RWPE2 (cell line): ENCODE results near the gene NAPB.

ENCODE experiments used
- ATAC-seq: fragments of 200-7000 bp; cut with Tn5 transposase; 3 replicates; pipeline ENCODE4 v1.9.1; 2021; ENCODE audit warnings: low read depth
- DNase-seq: peaks from one replicate; pipeline ENCODE4 v3.0.0-alpha.2; 2020; ENCODE audit warnings: low spot score
- H3K27ac ChIP-seq: fragments of 450-650 bp; 2 replicates; pipeline ENCODE4 v1.5.1; 2017; ENCODE audit warnings: mild to moderate bottlenecking; ENCODE audit not compliant: poor library complexity, severe bottlenecking
- H3K27me3 ChIP-seq: fragments of 250-450 bp; sonication (Bioruptor Pico); 2 replicates; pipeline ENCODE4 v1.5.1; 2021; ENCODE audit warnings: mild to moderate bottlenecking, moderate library complexity; ENCODE audit not compliant: insufficient read depth, poor library complexity, severe bottlenecking
- H3K36me3 ChIP-seq: fragments of 250-450 bp; sonication (Bioruptor Pico); 2 replicates; pipeline ENCODE4 v1.5.1; 2020; ENCODE audit warnings: low read depth, mild to moderate bottlenecking, moderate library complexity
- H3K4me1 ChIP-seq: fragments of 250-450 bp; sonication (Bioruptor Pico); 2 replicates; pipeline ENCODE4 v1.5.1; 2021; ENCODE audit warnings: mild to moderate bottlenecking, moderate library complexity; ENCODE audit not compliant: insufficient read depth, poor library complexity, severe bottlenecking
- H3K4me3 ChIP-seq: fragments of 250-450 bp; sonication (Bioruptor Pico); 2 replicates; pipeline ENCODE4 v1.5.1; 2021; ENCODE audit warnings: mild to moderate bottlenecking, moderate library complexity; ENCODE audit not compliant: severe bottlenecking
- H3K9me3 ChIP-seq: fragments of 250-450 bp; sonication (Bioruptor Pico); 2 replicates; pipeline ENCODE4 v1.5.1; 2021; ENCODE audit warnings: mild to moderate bottlenecking, moderate library complexity; ENCODE audit not compliant: severe bottlenecking
- CTCF ChIP-seq: fragments of 450-650 bp; IDR thresholded peaks from one replicate; pipeline ENCODE4 v1.5.1; 2017; ENCODE audit warnings: mild to moderate bottlenecking, moderate library complexity; ENCODE audit not compliant: poor library complexity, severe bottlenecking

Gene NAPB

DNA sequence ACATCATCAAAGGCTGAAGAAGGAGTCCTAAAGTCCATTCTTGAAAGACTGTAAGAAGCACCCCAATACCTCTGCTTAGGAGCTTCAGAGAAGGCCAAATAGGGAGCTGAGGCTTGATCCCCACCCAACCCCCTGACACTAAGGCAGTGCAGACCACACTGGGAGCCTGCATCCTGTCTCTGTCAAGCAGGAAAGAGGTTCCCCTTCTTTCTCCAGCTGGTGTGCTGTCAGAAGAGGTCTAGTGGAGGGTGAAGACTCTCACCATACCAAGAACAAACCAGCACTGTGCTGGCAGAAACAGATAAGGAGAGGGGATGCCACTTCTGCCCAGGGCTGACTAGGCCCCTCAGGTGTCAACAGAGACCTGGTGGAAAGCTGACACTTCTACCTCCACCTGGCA is 39.4 kb downstream of the NAPB start:
- Histone ChIP-seq H3K27ac (no peak overlapping the region), H3K9me3 (no peaks in the 10 kb centered on the region), H3K4me3 (no peak overlapping the region), H3K27me3 (no peaks in the 10 kb centered on the region), H3K36me3 (peaks cover 49% of the 10 kb centered on the region), H3K4me1 (no peaks in the 10 kb centered on the region)
- ATAC-seq = no peak
- TF ChIP-seq CTCF = no peak
- DNase-seq = no peak

DNA sequence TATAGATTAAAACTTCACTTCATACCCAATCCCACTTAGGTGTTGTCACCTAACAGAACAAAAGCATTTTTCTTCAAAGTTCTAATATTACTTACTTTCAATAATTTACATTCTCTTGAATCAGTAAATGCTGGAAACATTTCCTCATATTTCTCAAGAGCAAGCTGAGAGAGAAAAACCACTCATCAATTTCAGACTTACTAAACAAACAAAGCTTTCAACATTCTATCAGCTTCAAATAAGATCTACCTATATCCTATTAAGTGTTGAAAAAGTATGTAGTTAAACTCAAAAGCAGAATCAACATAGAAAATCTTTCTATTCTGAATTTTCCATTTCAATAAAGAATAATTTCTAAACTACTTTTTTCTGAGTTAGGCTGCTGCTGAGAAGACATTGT is 41.5 kb downstream of the NAPB start:
- ATAC-seq (no peak), DNase-seq (no peak)
- H3K4me1 ChIP-seq = no peaks in the 10 kb centered on the region
- no peak for TF ChIP-seq CTCF
- H3K36me3 ChIP-seq = peaks cover 63% of the 10 kb centered on the region
- no peaks in the 10 kb centered on the region for H3K9me3 ChIP-seq
- H3K27ac ChIP-seq = no peak overlapping the region
- no peaks in the 10 kb centered on the region for H3K27me3 ChIP-seq
- H3K4me3 ChIP-seq = no peak overlapping the region

DNA sequence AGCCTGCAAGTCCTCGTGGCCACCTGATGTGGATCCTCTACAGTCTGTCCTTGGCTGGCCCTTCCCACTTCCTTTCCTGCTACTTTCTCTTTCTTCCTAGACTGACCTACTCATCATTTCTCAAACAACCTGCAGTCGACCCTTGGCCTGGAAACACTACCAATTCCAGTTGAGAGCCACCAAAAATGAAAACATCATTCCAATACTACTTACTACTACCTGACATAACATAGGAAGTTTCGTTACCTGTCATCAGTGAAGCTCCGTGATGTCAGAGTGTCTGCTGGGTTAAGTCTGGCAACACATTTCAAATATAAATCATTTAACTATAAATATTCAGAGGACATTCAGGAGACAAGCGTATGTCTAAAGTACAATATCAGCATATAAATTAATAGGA is 45.5 kb downstream of the NAPB start:
- peaks cover 82% of the 10 kb centered on the region for H3K36me3 ChIP-seq
- no peak for ATAC-seq

DNA sequence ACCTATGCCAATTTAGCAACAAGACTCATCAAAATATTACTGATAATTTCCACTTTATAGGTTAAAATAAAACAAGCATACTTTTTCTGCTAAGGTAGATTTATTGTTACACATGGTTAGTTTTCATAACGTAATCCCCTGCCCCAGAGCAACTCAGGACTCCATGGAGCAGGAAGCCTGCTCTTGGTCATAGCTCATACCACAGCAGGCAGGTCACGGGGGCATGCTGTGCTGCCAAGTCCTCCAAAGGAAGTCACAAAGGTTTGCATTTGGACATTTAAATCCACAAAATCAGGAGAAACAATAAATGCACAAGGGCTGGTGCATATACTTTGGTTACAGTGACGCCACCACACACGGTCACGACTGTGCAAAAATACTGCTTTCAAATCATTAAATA is 46.8 kb downstream of the NAPB start:
- no peak for ATAC-seq
- H3K4me3 ChIP-seq = no peak overlapping the region
- no peaks in the 10 kb centered on the region for H3K27me3 ChIP-seq
- no peak for DNase-seq
- H3K36me3 ChIP-seq = peaks cover 85% of the 10 kb centered on the region
- H3K4me1 ChIP-seq = no peaks in the 10 kb centered on the region
- H3K9me3 ChIP-seq = no peaks in the 10 kb centered on the region
- no peak for TF ChIP-seq CTCF
- H3K27ac ChIP-seq = no peak overlapping the region

More for the DNA sequence above, 45.5 kb downstream of the NAPB start:
- Histone ChIP-seq H3K4me1 (no peaks in the 10 kb centered on the region), H3K4me3 (no peak overlapping the region), H3K27me3 (no peaks in the 10 kb centered on the region), H3K9me3 (no peaks in the 10 kb centered on the region), H3K27ac (no peak overlapping the region)
- TF ChIP-seq CTCF = no peak
- DNase-seq = no peak

DNA sequence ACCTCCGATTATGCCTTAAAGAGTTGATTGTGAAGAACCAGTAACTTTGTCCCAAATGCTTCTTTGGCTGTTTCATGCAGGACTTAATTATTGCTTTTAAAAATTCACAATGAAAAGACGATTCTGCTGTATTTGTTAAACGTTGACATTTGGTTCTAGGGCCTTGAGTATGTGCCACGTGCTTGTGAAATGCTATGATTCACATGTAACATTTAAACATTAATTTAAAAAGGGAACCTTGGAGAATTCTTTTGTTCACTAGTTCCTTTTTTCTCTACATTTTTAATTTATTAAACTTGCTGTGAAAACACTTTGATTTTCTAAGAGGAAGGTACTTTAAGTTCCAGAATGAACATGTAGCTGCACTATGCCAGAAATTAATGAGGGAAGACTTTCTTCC is 49.8 kb downstream of the NAPB start:
- Histone ChIP-seq H3K4me1 (peaks cover 22% of the 10 kb centered on the region), H3K4me3 (no peak overlapping the region), H3K27me3 (no peaks in the 10 kb centered on the region), H3K9me3 (no peaks in the 10 kb centered on the region), H3K27ac (no peak overlapping the region), H3K36me3 (peaks cover 97% of the 10 kb centered on the region)
- no peak for TF ChIP-seq CTCF
- no peak for DNase-seq
- ATAC-seq = no peak
